Measurements from ENCODE around the gene SPOCD1. TPM values are rescaled to one million over a fixed set of nuclear protein-coding genes. Genes with fewer than 3 reads are reported as not detected.

Gene SPOCD1
- total RNA-seq, 4 donors from 2014 or later, result 0.48 to 0.80 TPM; not detected in 2

DNA sequence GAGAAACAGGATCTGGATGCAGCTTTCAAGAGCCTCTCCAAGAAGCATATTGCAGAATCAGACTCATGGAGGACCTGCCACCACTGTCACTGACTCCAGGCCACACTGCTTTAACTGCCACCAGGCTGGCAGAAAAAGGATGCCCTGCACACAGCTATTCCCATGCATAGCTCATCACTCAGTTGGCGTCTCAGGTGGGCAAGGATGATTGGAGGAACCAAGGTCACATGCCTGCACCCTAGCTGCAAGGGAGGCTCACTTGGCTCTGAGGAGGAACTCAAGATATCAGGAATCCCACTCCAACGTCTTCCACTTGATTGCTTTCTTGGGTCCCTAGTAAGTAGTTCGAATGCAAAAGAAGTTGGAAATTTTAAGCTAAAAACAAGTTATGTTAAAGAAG, 19.6 kb upstream of the SPOCD1 start:
- no peak for TF ChIP-seq POLR2AphosphoS5 (IDR thresholded peaks at IDR 0.05)
- no peak for TF ChIP-seq EP300 (IDR thresholded peaks at IDR 0.05; ENCODE audit: low read depth)
- no peak for TF ChIP-seq POLR2A (IDR thresholded peaks at IDR 0.05)
- TF ChIP-seq, protein P1, sequence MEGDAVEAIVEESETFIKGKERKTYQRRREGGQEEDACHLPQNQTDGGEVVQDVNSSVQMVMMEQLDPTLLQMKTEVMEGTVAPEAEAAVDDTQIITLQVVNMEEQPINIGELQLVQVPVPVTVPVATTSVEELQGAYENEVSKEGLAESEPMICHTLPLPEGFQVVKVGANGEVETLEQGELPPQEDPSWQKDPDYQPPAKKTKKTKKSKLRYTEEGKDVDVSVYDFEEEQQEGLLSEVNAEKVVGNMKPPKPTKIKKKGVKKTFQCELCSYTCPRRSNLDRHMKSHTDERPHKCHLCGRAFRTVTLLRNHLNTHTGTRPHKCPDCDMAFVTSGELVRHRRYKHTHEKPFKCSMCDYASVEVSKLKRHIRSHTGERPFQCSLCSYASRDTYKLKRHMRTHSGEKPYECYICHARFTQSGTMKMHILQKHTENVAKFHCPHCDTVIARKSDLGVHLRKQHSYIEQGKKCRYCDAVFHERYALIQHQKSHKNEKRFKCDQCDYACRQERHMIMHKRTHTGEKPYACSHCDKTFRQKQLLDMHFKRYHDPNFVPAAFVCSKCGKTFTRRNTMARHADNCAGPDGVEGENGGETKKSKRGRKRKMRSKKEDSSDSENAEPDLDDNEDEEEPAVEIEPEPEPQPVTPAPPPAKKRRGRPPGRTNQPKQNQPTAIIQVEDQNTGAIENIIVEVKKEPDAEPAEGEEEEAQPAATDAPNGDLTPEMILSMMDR (IDR thresholded peaks at IDR 0.05), result no peak
- Histone ChIP-seq H3K27ac (no peak overlapping the region), H3K4me3 (no peak overlapping the region), H3K9me3 (no peaks in the 10 kb centered on the region), H3K36me3 (no peaks in the 10 kb centered on the region), H3K27me3 (no peaks in the 10 kb centered on the region), H3K4me1 (peaks cover 0 to 32% (median 8%) of the 10 kb centered on the region in 4 donors)
- in situ Hi-C loops (cut with MboI; ENCODE audit: low pct_ligation_motif_present in 1 of 4, low pct_unique_long_range_greater_than_20kb in 1 of 4, low sequenced_read_pairs in 3 of 4) (loop anchor here in 1 of 4 donors (10.0 kb wide), 1 partner anchor 129 kb away; no protein-coding TSS in a partner anchor), intact Hi-C loops (cut with DNase I; ENCODE audit: low total_unique reads) (no loop called here)
- no peak for DNase-seq
- 62 to 92% methylated on average over 2 to 3 of the region's 3 CpGs for WGBS, 2 donors (ENCODE audit: low coverage in 1 of 2)

DNA sequence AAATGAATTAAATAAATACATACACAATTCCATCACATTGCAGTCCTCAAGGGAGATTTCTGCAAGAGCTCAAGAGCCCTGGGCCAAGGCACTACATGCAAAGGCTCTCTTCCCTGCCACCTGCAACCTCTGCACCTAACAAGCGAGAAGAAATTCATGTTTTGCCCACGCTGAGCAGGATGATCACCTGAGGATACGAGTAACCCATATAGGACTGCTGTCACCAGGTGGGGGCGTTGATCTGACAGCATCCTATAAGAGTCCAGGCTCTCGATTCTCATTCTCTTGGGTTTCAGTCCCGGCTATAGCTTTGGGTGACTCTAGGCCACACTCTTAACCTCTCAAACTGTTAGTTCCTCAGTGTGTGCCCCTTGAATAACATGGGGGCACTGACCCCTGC, 18.7 kb upstream of the SPOCD1 start:
- in situ Hi-C loops (cut with MboI; ENCODE audit: low pct_ligation_motif_present in 1 of 4, low pct_unique_long_range_greater_than_20kb in 1 of 4, low sequenced_read_pairs in 3 of 4), result loop anchor here in 1 of 4 donors (10.0 kb wide), 1 partner anchor 130 kb away; no protein-coding TSS in a partner anchor
- peak; percentile 19 for DNase-seq
- no peaks in the 10 kb centered on the region for H3K36me3 ChIP-seq
- 64 to 80% methylated on average over 1 to 6 of the region's 6 CpGs for WGBS, 2 donors (ENCODE audit: low coverage in 1 of 2)
- no peak overlapping the region for H3K27ac ChIP-seq
- H3K27me3 ChIP-seq, result peaks cover 2% of the 10 kb centered on the region
- intact Hi-C loops (cut with DNase I; ENCODE audit: low total_unique reads), result no loop called here
- no peaks in the 10 kb centered on the region for H3K9me3 ChIP-seq
- peaks cover 0 to 28% (median 8%) of the 10 kb centered on the region in 4 donors for H3K4me1 ChIP-seq
- TF ChIP-seq POLR2A (IDR thresholded peaks at IDR 0.05) (no peak), EP300 (IDR thresholded peaks at IDR 0.05; ENCODE audit: low read depth) (no peak), POLR2AphosphoS5 (IDR thresholded peaks at IDR 0.05) (no peak)
- TF ChIP-seq, protein P1 (IDR thresholded peaks at IDR 0.05), result no peak
- H3K4me3 ChIP-seq, result no peak overlapping the region

DNA sequence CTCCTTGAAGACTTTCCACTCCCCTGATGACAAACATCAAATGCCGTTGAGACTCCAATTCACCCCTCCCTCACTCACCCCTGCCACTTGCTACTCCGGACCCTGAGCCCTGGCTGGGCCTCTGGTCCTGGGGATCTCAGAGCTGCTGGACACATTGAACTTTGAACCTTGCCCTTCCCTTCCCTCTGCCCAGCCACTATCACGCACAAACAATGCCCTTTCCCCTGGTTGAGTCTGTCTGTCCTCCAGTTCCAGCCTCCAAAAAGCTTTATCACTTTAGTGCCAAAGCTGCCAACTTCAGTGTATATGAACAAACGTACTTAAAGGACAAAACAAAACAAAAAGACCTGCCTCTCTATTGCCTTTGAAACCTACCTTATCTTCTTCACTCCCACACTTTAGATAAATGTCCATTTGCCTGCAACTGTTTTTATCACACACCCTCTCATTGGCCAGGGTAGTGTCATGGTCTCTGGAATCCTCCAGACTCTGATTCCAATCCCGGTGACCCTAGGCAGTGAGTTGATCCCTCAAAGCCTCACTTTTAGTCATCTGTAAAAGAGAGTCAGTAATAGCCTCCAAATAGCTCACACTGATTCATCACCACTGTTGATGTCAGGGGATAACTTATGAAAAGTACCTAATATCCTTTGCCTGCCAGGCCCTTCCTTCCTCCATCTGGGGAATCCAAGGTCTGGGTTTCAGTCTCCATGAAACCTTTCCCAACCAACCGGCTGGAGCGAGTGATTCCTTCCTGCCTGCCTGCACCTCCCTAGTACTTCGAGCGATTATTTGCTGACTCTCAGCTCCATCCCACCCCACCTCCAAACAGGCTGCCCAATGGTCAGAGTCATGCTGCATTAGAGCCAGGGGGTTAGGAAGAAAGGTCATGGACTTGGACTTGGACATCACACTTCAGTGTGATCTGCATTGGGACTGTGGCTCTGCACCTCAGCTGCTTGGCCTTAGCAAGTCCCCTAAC, 15.9 kb upstream of the SPOCD1 start:
- intact Hi-C loops (cut with DNase I; ENCODE audit: low total_unique reads) (no loop called here), in situ Hi-C loops (cut with MboI; ENCODE audit: low pct_ligation_motif_present in 1 of 4, low pct_unique_long_range_greater_than_20kb in 1 of 4, low sequenced_read_pairs in 3 of 4) (loop anchor here in 1 of 4 donors (10.0 kb wide), 1 partner anchor 133 kb away; no protein-coding TSS in a partner anchor)
- Histone ChIP-seq H3K4me1 (peaks cover 0 to 7% (median under 1%) of the 10 kb centered on the region in 4 donors), H3K36me3 (no peaks in the 10 kb centered on the region), H3K27me3 (peaks cover 2% of the 10 kb centered on the region), H3K27ac (no peak overlapping the region), H3K4me3 (no peak overlapping the region), H3K9me3 (no peaks in the 10 kb centered on the region)
- 58 to 73% methylated on average over 3 to 9 of the region's 9 CpGs for WGBS, 2 donors (ENCODE audit: low coverage in 1 of 2)
- DNase-seq, result no peak
- TF ChIP-seq POLR2AphosphoS5 (IDR thresholded peaks at IDR 0.05), result no peak
- TF ChIP-seq, protein P1 (IDR thresholded peaks at IDR 0.05), result no peak

DNA sequence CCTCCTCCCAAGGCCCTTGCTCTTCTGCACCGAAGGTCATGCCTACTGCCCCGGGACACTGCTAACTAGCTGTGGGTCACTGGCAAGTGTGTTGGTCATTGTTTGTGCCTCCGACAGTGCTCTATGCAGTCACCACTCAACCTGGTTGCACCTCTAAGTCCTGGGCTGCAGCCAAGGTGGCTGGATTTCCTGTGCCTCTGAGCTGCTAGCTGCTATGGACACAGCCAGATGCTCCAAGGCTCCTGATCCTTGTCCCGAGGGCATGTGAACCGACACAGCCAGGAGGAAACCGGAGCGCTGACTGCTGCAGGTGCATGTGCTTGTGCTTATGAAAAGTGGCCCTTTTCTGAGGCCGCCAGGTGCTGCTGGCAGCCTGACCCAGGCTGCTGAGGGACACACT, 14.7 kb upstream of the SPOCD1 start:
- H3K27me3 ChIP-seq, result peaks cover 2% of the 10 kb centered on the region
- TF ChIP-seq POLR2A (IDR thresholded peaks at IDR 0.05) (no peak), POLR2AphosphoS5 (IDR thresholded peaks at IDR 0.05) (no peak), EP300 (IDR thresholded peaks at IDR 0.05; ENCODE audit: low read depth) (no peak)
- TF ChIP-seq, protein P1 (IDR thresholded peaks at IDR 0.05), result no peak
- 84% methylated on average over 5 of the region's 8 CpGs; no CpG with 5 or more reads in 1 of the 2 donors for WGBS, 2 donors (ENCODE audit: low coverage in 1 of 2)
- H3K36me3 ChIP-seq, result no peaks in the 10 kb centered on the region
- H3K9me3 ChIP-seq, result no peaks in the 10 kb centered on the region
- intact Hi-C loops (cut with DNase I; ENCODE audit: low total_unique reads) (no loop called here), in situ Hi-C loops (cut with MboI; ENCODE audit: low pct_ligation_motif_present in 1 of 4, low pct_unique_long_range_greater_than_20kb in 1 of 4, low sequenced_read_pairs in 3 of 4) (loop anchor here in 1 of 4 donors (10.0 kb wide), 1 partner anchor 134 kb away; no protein-coding TSS in a partner anchor)
- H3K27ac ChIP-seq, result no peak overlapping the region
- H3K4me1 ChIP-seq, result no peaks in the 10 kb centered on the region
- no peak overlapping the region for H3K4me3 ChIP-seq
- DNase-seq, result no peak

Data from transverse colon (tissue), 4 donors.